Measurements from ENCODE around the gene GPR31.

DNA sequence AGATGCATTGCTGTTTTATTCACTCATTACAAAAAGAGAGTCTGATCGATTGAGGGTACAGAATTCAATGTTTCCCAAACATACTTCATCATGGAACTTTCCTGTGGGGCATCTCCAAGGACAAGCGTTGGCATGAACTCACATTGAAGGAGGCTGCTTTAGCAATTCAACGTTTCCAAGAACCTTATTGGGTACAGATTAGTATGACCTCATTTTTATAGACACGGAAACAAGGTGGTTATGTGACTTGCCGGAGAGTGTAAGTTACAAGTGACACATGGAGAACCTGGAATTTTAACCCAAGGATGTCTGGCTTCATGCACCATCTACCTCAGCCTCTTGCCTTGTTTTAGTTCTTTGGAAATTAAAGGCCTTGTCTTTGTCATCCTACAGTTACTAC lies 8.8 kb downstream of the GPR31 start:
- no peak for TF ChIP-seq CTCF (IDR thresholded peaks at IDR 0.05)
- no peak for TF ChIP-seq ZFX (IDR thresholded peaks at IDR 0.05; ENCODE audit: borderline replicate concordance)

Data from 22Rv1 (cell line).